GM18870 (cell line): ENCODE data around the gene EDEM1.
"Not testable (repeated sequence)": the region's sequence is repeated elsewhere in the genome, so short reads cannot be mapped to it uniquely, and the experiment has no call there.

Experiments used
- ATAC-seq: cut with Tn5 transposase; IDR thresholded peaks from one replicate; pipeline ENCODE4 v1.9.1; 2021; ENCODE audit warnings: moderate library complexity; ENCODE audit not compliant: unreplicated experiment

Gene EDEM1

GRCh38 chr3:5172018-5172417 lies 15.5 kb upstream of the EDEM1 start:
- no peak for ATAC-seq

- not testable (repeated sequence) for ATAC-seq
These were observed 8.5 kb upstream of the EDEM1 start for GRCh38 chr3:5179036-5179435.

DNA sequence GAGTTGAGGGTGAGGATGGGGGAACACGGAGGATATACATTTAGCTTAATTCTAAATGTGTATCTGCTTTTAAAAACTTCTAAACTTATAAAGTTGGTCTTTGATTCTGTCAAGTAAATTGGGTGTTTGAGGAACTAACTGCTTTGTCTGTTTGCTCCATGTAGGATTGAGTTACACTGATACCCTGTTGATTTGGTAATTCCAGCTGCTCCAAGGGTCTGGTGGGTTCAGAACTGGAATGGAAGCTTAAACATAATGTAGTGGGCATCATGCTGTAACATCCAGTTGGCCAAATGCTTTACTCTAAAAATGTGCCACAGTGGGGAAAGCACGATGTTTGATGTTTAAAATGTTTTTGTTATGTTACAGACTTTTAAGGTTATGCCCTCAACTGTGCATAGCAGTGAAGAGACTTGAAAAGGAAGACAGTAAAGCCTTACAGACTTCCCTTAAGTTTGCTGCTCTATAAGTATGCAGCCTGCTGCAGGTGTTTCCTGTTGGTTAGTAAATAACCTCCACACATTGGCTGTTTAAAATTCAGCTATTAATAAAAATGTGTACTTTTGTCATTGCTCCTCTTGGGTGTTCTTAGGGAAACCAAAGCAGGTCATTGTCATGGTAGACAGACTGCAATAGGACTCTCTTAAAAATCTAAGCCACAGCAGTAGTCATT lies 5.9 kb upstream of the EDEM1 start:
- ATAC-seq = peak; percentile 57

GRCh38 chr3:5183714-5184113 lies 3.8 kb upstream of the EDEM1 start:
- not testable (repeated sequence) for ATAC-seq

DNA sequence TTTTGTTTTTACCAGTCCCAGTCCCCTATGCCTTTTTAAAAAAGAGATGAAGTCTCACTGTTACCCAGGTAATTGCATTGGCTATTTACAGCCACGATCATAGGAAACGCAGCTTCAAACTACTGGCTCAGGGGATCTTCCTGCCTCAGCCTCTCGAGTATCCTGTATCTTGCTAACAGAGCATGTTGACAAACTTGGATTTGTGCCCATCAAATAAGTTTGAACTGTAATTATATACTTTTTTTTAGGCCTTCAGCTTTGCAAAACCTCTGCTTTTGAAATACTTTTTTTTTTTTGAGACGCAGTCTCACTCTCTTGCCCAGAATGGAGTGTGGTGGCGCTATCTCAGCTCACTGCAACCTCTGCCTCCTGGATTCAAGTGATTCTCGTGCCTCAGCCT lies 3.0 kb upstream of the EDEM1 start:
- no peak for ATAC-seq

DNA sequence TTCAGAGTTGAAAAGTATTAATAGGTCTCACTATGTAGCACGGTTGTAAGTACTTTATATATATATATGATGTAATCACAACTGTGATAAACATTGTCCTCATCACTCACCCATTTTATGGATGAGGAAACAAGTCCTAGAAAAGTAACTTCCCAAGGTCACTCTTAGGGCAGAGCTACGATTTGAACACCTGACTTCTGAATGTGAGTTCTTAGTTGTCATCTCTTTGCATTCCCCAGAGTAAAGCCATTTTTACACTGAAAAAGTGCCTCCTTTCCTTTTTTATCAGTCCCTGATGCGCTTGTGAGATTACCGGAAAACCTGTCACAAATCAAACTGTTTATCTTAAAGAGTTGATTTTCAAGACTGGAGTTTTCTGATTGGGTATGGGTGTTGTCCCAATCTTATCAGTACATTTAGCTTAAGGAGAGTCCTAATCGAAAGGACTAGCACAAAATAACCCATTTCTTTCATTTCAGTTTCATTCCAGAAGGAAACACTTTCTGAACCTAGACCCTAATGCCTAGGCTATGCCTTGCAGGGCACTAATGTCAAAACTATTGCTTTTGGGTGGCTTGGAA lies 2.3 kb upstream of the EDEM1 start:
- ATAC-seq = no peak

- no peak for ATAC-seq
These were observed 1.2 kb upstream of the EDEM1 start for GRCh38 chr3:5186089-5186857.

- no peak for ATAC-seq
These were observed 700 bp upstream of the EDEM1 start for GRCh38 chr3:5186858-5187155.

GRCh38 chr3:5187920-5188418 lies 462 bp downstream of the EDEM1 start:
- ATAC-seq = peak; percentile 0

DNA sequence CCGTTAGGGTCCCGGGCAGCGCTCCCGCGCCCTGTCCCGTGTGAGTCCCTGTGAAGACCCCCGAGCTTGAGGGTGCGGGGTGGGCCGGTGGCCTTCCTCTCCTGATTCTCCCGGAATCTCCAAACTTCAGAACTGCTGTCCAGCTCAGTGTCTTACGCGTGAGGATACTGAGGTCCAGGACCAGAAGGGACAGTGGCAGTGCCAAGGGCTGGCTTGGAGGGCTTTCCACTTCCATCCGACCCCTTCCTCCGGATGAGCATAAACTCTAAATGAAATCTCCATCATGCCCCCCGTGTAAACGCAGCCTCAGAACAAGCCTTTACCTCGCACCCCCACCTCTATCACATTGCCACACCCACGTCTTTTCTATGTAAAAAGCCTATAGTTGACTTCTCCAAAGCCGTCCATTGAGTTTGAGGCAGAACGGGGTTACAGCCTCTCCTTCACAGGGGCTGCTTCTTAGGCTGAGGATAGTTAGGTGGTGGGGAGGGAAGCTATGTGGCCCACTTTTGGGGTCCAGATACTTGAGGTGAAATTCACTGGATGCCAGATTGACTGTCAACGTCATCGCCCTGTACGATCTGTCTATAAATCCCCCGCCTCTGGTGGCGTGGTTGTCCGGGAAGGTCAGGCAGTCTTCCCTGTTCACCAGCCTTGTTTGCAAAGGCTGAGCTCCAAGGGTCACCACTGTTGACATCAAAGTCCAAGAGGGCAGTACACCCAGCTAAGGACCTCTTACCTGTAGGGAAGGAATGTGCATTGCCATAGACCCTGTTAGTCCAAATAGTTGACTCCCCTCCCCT lies 1.1 kb downstream of the EDEM1 start:
- no peak for ATAC-seq

- no peak for ATAC-seq
These were observed 2.8 kb downstream of the EDEM1 start for GRCh38 chr3:5190147-5190791.

- no peak for ATAC-seq
These were observed 4.2 kb downstream of the EDEM1 start for GRCh38 chr3:5191555-5192304.

DNA sequence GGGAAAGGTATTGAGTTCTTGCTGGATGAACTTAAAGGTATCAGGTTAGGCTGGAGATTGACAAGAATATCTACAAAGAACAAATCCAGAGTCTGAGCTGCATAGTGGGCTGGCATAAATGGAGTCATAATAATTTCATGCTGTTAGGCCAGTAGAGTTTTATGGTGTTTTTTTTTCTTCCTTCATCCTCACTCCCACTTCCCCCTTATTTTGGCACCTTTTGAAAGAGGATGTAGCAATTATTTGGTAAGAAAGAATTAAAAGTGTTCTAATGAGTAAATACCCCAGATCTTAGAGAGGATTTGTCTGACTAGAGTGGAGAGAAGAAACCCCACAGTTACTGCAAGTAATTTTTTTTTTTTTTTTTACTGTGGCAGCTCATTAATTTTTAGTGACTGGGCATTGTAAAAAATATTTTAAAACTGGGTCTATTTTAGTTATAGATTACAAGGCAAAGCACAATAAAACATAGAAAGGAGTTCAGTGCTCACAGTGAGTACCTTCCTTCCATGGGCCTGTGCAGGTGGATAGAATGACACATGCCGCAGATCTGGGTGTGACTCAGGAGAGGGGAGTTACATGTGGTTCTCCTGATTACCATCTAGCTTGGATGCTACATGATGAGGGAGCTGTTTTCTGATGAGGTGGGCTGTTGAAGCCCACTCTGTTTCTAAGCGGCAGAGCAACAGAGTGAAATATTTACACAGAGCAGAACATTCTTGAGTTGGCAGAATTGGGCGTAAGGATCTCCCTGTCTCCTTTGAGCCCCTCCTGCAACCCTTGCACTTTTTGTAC lies 5.3 kb downstream of the EDEM1 start:
- ATAC-seq = no peak

- no peak for ATAC-seq
These were observed 6.8 kb downstream of the EDEM1 start for GRCh38 chr3:5194341-5194740.

- peak; percentile 37 for ATAC-seq
These were observed 7.4 kb downstream of the EDEM1 start for GRCh38 chr3:5194801-5195509.

GRCh38 chr3:5195605-5196004 lies 8.1 kb downstream of the EDEM1 start:
- ATAC-seq = no peak

GRCh38 chr3:5197022-5197421 lies 9.5 kb downstream of the EDEM1 start:
- ATAC-seq = no peak

DNA sequence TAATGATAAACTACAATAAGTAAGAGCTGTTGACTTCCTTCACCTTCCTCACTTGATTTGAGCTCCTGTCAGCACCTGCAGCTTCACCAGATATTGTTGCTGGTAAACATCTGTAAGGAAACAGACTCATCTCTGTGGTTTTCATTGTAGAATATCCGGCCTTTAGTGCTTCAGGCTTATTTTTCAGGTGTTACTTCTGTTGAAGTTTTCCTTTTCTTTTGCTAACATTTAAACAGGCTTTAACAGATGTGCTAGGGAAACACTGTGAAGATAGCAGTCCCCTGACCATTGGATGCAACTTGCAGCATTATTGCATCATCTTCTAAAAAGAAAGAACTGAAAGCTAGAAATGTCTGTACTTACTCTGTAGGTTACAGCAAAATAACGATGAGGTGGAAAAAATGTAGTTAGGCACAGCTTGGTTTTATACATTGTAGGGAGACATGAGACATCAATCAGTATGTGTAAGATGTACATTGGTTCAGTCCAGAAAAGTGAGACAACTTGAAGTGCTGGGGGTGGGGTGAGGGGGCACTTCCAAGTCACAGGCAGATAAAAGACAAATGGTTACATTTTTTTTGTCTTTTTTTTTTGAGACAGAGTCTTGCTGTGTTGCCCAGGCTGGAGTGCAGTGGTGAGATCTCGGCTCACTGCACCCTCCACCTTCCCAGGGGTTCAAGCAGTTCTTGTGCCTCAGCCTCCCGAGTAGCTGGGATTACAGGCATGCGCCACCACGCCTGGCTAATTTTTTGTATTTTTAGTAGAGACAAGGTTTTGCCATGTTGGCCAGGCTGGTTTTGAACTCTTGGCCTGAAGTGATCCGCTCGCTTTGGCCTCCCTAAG lies 10.2 kb downstream of the EDEM1 start:
- peak; percentile 86 for ATAC-seq
